ENCODE results near the gene MINDY2. TPM values are rescaled to one million over a fixed set of nuclear protein-coding genes. Genes with fewer than 3 reads are reported as not detected.

Gene MINDY2
- total and polyA plus RNA-seq, 2 experiments from 2014 or later, result 36.3 to 47.9 TPM

DNA sequence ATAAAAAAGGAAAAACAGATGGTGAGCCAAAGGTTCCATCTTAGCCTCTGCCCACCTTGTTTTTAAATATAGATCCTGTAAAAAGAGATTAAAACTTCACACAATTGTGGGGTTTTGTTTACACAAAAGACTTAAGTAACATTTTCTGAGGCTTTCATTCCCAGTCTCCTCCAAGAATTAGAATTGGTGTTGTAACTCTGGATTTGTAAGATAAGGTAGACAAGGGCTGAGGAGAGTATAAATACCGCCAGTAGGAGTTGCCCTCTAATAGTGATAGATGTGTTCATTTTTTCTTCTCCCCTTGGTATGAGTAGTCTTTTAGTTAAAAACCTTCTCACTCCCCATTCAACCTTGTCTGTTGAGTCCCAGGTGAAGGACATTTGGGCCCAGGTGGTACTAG, 8.5 kb downstream of the MINDY2 start:
- no peaks in the 10 kb centered on the region for H3K27me3 Mint-ChIP-seq (ENCODE audit: insufficient read depth, low read depth, poor library complexity)
- H3K27ac Mint-ChIP-seq, result no peak overlapping the region
- H4K20me1 ChIP-seq (replicated peaks; ENCODE audit: insufficient read depth), result peaks cover 3% of the 10 kb centered on the region; the same call in 1 of the 2 replicates
- H3K9me3 Mint-ChIP-seq, result no peaks in the 10 kb centered on the region
- peaks cover 9% of the 10 kb centered on the region; the same call in 1 of the 2 replicates for H3K4me1 ChIP-seq (ENCODE audit: insufficient read depth)
- no peak overlapping the region for H3K27ac ChIP-seq (ENCODE audit: low read depth)
- TF ChIP-seq POLR2AphosphoS5 (IDR thresholded peaks at IDR 0.05; ENCODE audit: low read depth) (no peak), ZNF331 (CRISPR knock-in tag; IDR thresholded peaks at IDR 0.05; ENCODE audit: low read depth) (no peak), CREB1 (CRISPR knock-in tag; IDR thresholded peaks at IDR 0.05; ENCODE audit: low read depth) (no peak), EZH2 (IDR thresholded peaks at IDR 0.05; ENCODE audit: low read depth, unreplicated experiment) (no peak), EZH2phosphoT487 (IDR thresholded peaks at IDR 0.05; ENCODE audit: unreplicated experiment) (no peak), STAT1 (IDR thresholded peaks at IDR 0.05; ENCODE audit: unreplicated experiment) (no peak), JUNB (IDR thresholded peaks at IDR 0.05; ENCODE audit: unreplicated experiment) (no peak), NANOG (IDR thresholded peaks at IDR 0.05; ENCODE audit: borderline replicate concordance) (no peak)
- TF ChIP-seq, protein P1, sequence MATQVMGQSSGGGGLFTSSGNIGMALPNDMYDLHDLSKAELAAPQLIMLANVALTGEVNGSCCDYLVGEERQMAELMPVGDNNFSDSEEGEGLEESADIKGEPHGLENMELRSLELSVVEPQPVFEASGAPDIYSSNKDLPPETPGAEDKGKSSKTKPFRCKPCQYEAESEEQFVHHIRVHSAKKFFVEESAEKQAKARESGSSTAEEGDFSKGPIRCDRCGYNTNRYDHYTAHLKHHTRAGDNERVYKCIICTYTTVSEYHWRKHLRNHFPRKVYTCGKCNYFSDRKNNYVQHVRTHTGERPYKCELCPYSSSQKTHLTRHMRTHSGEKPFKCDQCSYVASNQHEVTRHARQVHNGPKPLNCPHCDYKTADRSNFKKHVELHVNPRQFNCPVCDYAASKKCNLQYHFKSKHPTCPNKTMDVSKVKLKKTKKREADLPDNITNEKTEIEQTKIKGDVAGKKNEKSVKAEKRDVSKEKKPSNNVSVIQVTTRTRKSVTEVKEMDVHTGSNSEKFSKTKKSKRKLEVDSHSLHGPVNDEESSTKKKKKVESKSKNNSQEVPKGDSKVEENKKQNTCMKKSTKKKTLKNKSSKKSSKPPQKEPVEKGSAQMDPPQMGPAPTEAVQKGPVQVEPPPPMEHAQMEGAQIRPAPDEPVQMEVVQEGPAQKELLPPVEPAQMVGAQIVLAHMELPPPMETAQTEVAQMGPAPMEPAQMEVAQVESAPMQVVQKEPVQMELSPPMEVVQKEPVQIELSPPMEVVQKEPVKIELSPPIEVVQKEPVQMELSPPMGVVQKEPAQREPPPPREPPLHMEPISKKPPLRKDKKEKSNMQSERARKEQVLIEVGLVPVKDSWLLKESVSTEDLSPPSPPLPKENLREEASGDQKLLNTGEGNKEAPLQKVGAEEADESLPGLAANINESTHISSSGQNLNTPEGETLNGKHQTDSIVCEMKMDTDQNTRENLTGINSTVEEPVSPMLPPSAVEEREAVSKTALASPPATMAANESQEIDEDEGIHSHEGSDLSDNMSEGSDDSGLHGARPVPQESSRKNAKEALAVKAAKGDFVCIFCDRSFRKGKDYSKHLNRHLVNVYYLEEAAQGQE (IDR thresholded peaks at IDR 0.05; ENCODE audit: unreplicated experiment), result no peak
- TF ChIP-seq, protein P2, sequence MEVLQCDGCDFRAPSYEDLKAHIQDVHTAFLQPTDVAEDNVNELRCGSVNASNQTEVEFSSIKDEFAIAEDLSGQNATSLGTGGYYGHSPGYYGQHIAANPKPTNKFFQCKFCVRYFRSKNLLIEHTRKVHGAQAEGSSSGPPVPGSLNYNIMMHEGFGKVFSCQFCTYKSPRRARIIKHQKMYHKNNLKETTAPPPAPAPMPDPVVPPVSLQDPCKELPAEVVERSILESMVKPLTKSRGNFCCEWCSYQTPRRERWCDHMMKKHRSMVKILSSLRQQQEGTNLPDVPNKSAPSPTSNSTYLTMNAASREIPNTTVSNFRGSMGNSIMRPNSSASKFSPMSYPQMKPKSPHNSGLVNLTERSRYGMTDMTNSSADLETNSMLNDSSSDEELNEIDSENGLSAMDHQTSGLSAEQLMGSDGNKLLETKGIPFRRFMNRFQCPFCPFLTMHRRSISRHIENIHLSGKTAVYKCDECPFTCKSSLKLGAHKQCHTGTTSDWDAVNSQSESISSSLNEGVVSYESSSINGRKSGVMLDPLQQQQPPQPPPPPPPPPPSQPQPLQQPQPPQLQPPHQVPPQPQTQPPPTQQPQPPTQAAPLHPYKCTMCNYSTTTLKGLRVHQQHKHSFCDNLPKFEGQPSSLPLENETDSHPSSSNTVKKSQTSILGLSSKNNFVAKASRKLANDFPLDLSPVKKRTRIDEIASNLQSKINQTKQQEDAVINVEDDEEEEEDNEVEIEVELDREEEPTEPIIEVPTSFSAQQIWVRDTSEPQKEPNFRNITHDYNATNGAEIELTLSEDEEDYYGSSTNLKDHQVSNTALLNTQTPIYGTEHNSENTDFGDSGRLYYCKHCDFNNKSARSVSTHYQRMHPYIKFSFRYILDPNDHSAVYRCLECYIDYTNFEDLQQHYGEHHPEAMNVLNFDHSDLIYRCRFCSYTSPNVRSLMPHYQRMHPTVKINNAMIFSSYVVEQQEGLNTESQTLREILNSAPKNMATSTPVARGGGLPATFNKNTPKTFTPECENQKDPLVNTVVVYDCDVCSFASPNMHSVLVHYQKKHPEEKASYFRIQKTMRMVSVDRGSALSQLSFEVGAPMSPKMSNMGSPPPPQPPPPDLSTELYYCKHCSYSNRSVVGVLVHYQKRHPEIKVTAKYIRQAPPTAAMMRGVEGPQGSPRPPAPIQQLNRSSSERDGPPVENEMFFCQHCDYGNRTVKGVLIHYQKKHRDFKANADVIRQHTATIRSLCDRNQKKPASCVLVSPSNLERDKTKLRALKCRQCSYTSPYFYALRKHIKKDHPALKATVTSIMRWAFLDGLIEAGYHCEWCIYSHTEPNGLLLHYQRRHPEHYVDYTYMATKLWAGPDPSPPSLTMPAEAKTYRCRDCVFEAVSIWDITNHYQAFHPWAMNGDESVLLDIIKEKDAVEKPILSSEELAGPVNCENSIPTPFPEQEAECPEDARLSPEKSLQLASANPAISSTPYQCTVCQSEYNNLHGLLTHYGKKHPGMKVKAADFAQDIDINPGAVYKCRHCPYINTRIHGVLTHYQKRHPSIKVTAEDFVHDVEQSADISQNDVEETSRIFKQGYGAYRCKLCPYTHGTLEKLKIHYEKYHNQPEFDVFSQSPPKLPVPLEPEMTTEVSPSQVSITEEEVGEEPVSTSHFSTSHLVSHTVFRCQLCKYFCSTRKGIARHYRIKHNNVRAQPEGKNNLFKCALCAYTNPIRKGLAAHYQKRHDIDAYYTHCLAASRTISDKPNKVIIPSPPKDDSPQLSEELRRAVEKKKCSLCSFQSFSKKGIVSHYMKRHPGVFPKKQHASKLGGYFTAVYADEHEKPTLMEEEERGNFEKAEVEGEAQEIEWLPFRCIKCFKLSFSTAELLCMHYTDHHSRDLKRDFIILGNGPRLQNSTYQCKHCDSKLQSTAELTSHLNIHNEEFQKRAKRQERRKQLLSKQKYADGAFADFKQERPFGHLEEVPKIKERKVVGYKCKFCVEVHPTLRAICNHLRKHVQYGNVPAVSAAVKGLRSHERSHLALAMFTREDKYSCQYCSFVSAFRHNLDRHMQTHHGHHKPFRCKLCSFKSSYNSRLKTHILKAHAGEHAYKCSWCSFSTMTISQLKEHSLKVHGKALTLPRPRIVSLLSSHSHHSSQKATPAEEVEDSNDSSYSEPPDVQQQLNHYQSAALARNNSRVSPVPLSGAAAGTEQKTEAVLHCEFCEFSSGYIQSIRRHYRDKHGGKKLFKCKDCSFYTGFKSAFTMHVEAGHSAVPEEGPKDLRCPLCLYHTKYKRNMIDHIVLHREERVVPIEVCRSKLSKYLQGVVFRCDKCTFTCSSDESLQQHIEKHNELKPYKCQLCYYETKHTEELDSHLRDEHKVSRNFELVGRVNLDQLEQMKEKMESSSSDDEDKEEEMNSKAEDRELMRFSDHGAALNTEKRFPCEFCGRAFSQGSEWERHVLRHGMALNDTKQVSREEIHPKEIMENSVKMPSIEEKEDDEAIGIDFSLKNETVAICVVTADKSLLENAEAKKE (CRISPR knock-in tag; IDR thresholded peaks at IDR 0.05), result no peak
- TF ChIP-seq, protein P3, sequence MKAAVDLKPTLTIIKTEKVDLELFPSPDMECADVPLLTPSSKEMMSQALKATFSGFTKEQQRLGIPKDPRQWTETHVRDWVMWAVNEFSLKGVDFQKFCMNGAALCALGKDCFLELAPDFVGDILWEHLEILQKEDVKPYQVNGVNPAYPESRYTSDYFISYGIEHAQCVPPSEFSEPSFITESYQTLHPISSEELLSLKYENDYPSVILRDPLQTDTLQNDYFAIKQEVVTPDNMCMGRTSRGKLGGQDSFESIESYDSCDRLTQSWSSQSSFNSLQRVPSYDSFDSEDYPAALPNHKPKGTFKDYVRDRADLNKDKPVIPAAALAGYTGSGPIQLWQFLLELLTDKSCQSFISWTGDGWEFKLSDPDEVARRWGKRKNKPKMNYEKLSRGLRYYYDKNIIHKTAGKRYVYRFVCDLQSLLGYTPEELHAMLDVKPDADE (IDR thresholded peaks at IDR 0.05), result no peak
- H3K36me3 ChIP-seq (ENCODE audit: insufficient read depth), result no peaks in the 10 kb centered on the region
- no peak overlapping the region for H2AFZ ChIP-seq
- no peaks in the 10 kb centered on the region for H3K9me2 ChIP-seq (ENCODE audit: insufficient read depth)
- peaks cover 93% of the 10 kb centered on the region for H3K79me2 ChIP-seq (replicated peaks; ENCODE audit: insufficient read depth)
- no peak for ATAC-seq
- H3K4me3 ChIP-seq, result no peak overlapping the region
- no peaks in the 10 kb centered on the region for H3K27me3 ChIP-seq (ENCODE audit: insufficient read depth)
- DNase-seq (ENCODE audit: low spot score), result no peak
- no peak overlapping the region for H3K4me3 Mint-ChIP-seq
- H3K4me2 ChIP-seq, result no peak overlapping the region
- no peaks in the 10 kb centered on the region for H3F3A ChIP-seq (replicated peaks; ENCODE audit: low read depth)
- no peaks in the 10 kb centered on the region for H3K4me1 Mint-ChIP-seq
- peaks cover 8% of the 10 kb centered on the region; the same call in 1 of the 3 replicates for H3K36me3 Mint-ChIP-seq (ENCODE audit: low read depth)
